GM12878 (cell line): Measurements from ENCODE around the gene ZBTB38. TPM values are rescaled to one million over a fixed set of nuclear protein-coding genes. Genes with fewer than 3 reads are reported as not detected.

ENCODE experiments used
- ATAC-seq: fragments of 200-7000 bp; cut with Tn5 transposase; 3 replicates; pipeline ENCODE4 v1.9.1; 2020; ENCODE audit warnings: mild to moderate bottlenecking, moderate library complexity
- BruUV-seq: library from RNA; stranded (reverse); fragments of 400-500 nt; replicated peaks from 2 replicates; lab custom pipeline; 2021; lab: Mats Ljungman, UMichigan
- CTCF ChIA-PET: fragments of 300-600 bp; sonication (Branson Sonifier 250); formaldehyde crosslinking; extraction: SDS; loops from one replicate; lab custom pipeline; 2021; ENCODE audit warnings: inconsistent platforms; lab: Yijun Ruan, JAX
- POLR2A ChIA-PET: fragments of 350-600 bp; formaldehyde crosslinking; extraction: SDS; loops from one replicate; lab custom pipeline; 2021; ENCODE audit warnings: inconsistent platforms; lab: Charles Lee
- RAD21 ChIA-PET: fragments of 300-600 bp; sonication (Branson Sonifier 250); formaldehyde crosslinking; loops from one replicate; lab custom pipeline; 2023; ENCODE audit warnings: antibody characterized with exemption; ENCODE audit not compliant: unreplicated experiment; lab: Charles Lee
- SMC1A ChIA-PET: fragments of 300-600 bp; sonication (Branson Sonifier 250); formaldehyde crosslinking; loops from one replicate; lab custom pipeline; 2023; ENCODE audit not compliant: unreplicated experiment, uncharacterized antibody; lab: Charles Lee
- DNase-seq: peaks from one replicate; pipeline ENCODE4 v3.0.0-alpha.2; 2011; ENCODE audit warnings: low read depth, low spot score
- FAIRE-seq: peaks from 3 replicates; lab custom pipeline; 2011; peaks lifted over from hg19 to GRCh38; lab: Jason Lieb, UNC
- H2AFZ ChIP-seq: 2 replicates; pipeline ENCODE4 v1.6.0; 2011; ENCODE audit warnings: low read depth, low read length, control low read depth; ENCODE audit not compliant: control insufficient read depth
- H3K27ac ChIP-seq: 2 replicates; pipeline ENCODE4 v1.5.1; 2011; ENCODE audit warnings: control low read depth; ENCODE audit not compliant: control insufficient read depth, insufficient read depth
- H3K27me3 ChIP-seq, 2 experiments: replicated peaks in 1 of 2; 2 replicates each; pipeline versions ENCODE4 v1.6.0 to v1.6.1; 2011; ENCODE audit warnings: low read length in 1 of 2; ENCODE audit not compliant: control insufficient read depth in 2 of 2, insufficient read depth in 2 of 2
- H3K36me3 ChIP-seq, 2 experiments: 2 replicates each; pipeline ENCODE4 v1.5.1; 2011; ENCODE audit warnings: low read length in 1 of 2; ENCODE audit not compliant: control insufficient read depth in 2 of 2, insufficient read depth in 2 of 2
- H3K4me1 ChIP-seq: 2 replicates; pipeline ENCODE4 v1.6.1; 2011; ENCODE audit warnings: mild to moderate bottlenecking, low read length, moderate library complexity, mixed read lengths; ENCODE audit not compliant: control insufficient read depth, insufficient read depth
- H3K4me2 ChIP-seq: 2 replicates; pipeline ENCODE4 v1.6.0; 2011; ENCODE audit warnings: control low read depth; ENCODE audit not compliant: control insufficient read depth, insufficient read depth
- H3K4me3 ChIP-seq: fragments of 200-600 bp; sonication (generic); 2 replicates; pipeline ENCODE4 v1.5.1; 2016
- H3K79me2 ChIP-seq: 2 replicates; pipeline ENCODE4 v1.6.0; 2011; ENCODE audit warnings: low read length; ENCODE audit not compliant: control insufficient read depth, insufficient read depth
- H3K9ac ChIP-seq: 2 replicates; pipeline ENCODE4 v1.8.0; 2011; ENCODE audit warnings: low read length, control low read depth, mixed read lengths; ENCODE audit not compliant: control insufficient read depth, insufficient read depth
- H3K9me3 ChIP-seq: replicated peaks from 3 replicates; pipeline ENCODE4 v1.5.1; 2011; ENCODE audit warnings: mild to moderate bottlenecking, low read length; ENCODE audit not compliant: control insufficient read depth, insufficient read depth
- H4K20me1 ChIP-seq: 2 replicates; pipeline ENCODE4 v1.6.0; 2011; ENCODE audit not compliant: control insufficient read depth, insufficient read depth
- ATF7 ChIP-seq: fragments of 450-650 bp; IDR thresholded peaks from 2 replicates; pipeline ENCODE4 v1.6.1; 2016; ENCODE audit warnings: low read depth, mild to moderate bottlenecking
- BMI1 ChIP-seq: fragments of 450-650 bp; IDR thresholded peaks from 2 replicates; pipeline ENCODE4 v1.6.1; 2016; ENCODE audit warnings: mild to moderate bottlenecking, moderate library complexity, borderline replicate concordance
- CHD4 ChIP-seq: fragments of 200-600 bp; sonication (generic); IDR thresholded peaks from 2 replicates; pipeline ENCODE4 v1.6.1; 2016; ENCODE audit warnings: mild to moderate bottlenecking
- EP300 ChIP-seq, 2 experiments: fragments of 150-350 bp in 1 of 2; IDR thresholded peaks; 2 replicates each; pipeline ENCODE4 v1.6.1; 2011 to 2012; ENCODE audit warnings: low read depth in 2 of 2, low read length in 2 of 2, borderline replicate concordance in 1 of 2, improper control_type of control experiment in 1 of 2, inconsistent platforms in 1 of 2; ENCODE audit not compliant: control insufficient read depth in 1 of 2
- JUNB ChIP-seq: IDR thresholded peaks from 2 replicates; pipeline ENCODE4 v1.6.1; 2016; ENCODE audit warnings: antibody characterized with exemption, mild to moderate bottlenecking
- LARP7 ChIP-seq: fragments of 450-650 bp; IDR thresholded peaks from 2 replicates; pipeline ENCODE4 v1.6.1; 2017; ENCODE audit warnings: mild to moderate bottlenecking
- MAX ChIP-seq: IDR thresholded peaks from 2 replicates; pipeline ENCODE4 v1.6.1; 2012; ENCODE audit warnings: low read depth, low read length, improper control_type of control experiment
- MLLT1 ChIP-seq: fragments of 450-650 bp; IDR thresholded peaks from 2 replicates; pipeline ENCODE4 v1.6.1; 2016; ENCODE audit warnings: mild to moderate bottlenecking
- NFIC ChIP-seq: IDR thresholded peaks from 2 replicates; pipeline ENCODE4 v1.6.1; 2012; ENCODE audit warnings: low read depth, mild to moderate bottlenecking, inconsistent platforms, low read length, moderate library complexity
- NR2F1 ChIP-seq: fragments of 450-650 bp; conservative IDR thresholded peaks from 2 replicates; pipeline ENCODE4 v1.6.1; 2017; ENCODE audit warnings: mild to moderate bottlenecking
- POLR2A ChIP-seq: IDR thresholded peaks from 2 replicates; pipeline ENCODE4 v1.6.1; 2011; ENCODE audit warnings: low read depth, mild to moderate bottlenecking, low read length
- RELB ChIP-seq: fragments of 450-650 bp; IDR thresholded peaks from 2 replicates; pipeline ENCODE4 v1.6.1; 2017; ENCODE audit warnings: low read depth, mild to moderate bottlenecking, moderate library complexity
- SP1 ChIP-seq: IDR thresholded peaks from one replicate; pipeline ENCODE4 v1.6.1; 2011; ENCODE audit warnings: low read depth, low read length
- ZNF384 ChIP-seq: IDR thresholded peaks from 2 replicates; pipeline ENCODE4 v1.6.1; 2012; ENCODE audit warnings: low read depth, mild to moderate bottlenecking, low read length, improper control_type of control experiment, borderline replicate concordance
- WGBS: methylation state at CpG from one replicate; pipeline ENCODE4 v1.1.6; 2016; ENCODE audit warnings: low lambda C conversion rate; ENCODE audit not compliant: insufficient replicate concordance, insufficient coverage; ENCODE audit errors: missing lambda C conversion rate; 5-methylcytosine and 5-hydroxymethylcytosine counted together
- in situ Hi-C: fragments of 300-500 bp; cut with MboI; formaldehyde crosslinking; loops from 9 replicates; pipeline ENCODE4 v1.14.3; 2018; ENCODE audit warnings: mixed read lengths
- intact Hi-C: fragments of 100-400 bp; cut with micrococcal nuclease; formaldehyde crosslinking; loops from one replicate; pipeline ENCODE4 v1.14.2; 2022; ENCODE audit not compliant: unreplicated experiment
- polyA plus RNA-seq, 11 experiments: library from polyadenylated mRNA; depleted of rRNA in 4 of 11; unstranded in 6 of 11; stranded (reverse) in 5 of 11; fragments of >200 nt; fragmentation: Nextera tagmentation in 4 of 11; fragmentation: Illumina TruSeq in 1 of 11; extraction: Ambion mirVana in 4 of 11; extraction: Trizol in 1 of 11; gene quantifications; 1 replicate in 1 of 11; 2 replicates in 10 of 11; pipeline versions ENCODE4 v1.2.1 to v1.2.3, GENCODE V29; 2011 to 2016; ENCODE audit warnings: inconsistent platforms in 2 of 11, missing spikeins in 2 of 11, low read depth in 1 of 11
- total RNA-seq, 4 experiments: library from RNA; depleted of rRNA in 3 of 4; stranded (reverse); fragments of >200 nt in 3 of 4; fragmentation: Illumina TruSeq in 1 of 4; extraction: Trizol in 1 of 4; gene quantifications; 2 replicates each; pipeline versions ENCODE4 v1.2.1 to v1.2.3, GENCODE V29; 2013 to 2021

The ZBTB38 gene
- total and polyA plus RNA-seq, 10 of the 15 experiments (the other 5 are each of a cell fraction or from before 2014, with no cell fraction given), result 34.2 to 115 (median 88.6) TPM

- no TSS peak for BruUV-seq
- in situ Hi-C loops, result no loop called here
- H3K36me3 ChIP-seq, result no peaks in the 10 kb centered on the region
- SMC1A ChIA-PET, result interaction anchor here (0.7 to 19.8 kb wide), 18 partner anchors 9 to 84 kb away, joined by 3 to 573 read pairs (median 9); no protein-coding TSS in a partner anchor
- intact Hi-C loops, result no loop called here
- DNase-seq (no peak), FAIRE-seq (no peak), ATAC-seq (peak; percentile 41)
- CTCF ChIA-PET, result interaction anchor here (0.7 to 6.6 kb wide), 23 partner anchors 8 to 84 kb away, joined by 3 to 56 read pairs (median 7); no protein-coding TSS in a partner anchor
- no peaks in the 10 kb centered on the region for H3K9me3 ChIP-seq
- H3K4me3 ChIP-seq, result peak overlapping the region; percentile 66
- H3K4me2 ChIP-seq, result peak overlapping the region; percentile 95
- H3K27ac ChIP-seq, result peak overlapping the region; percentile 94
- peak overlapping the region; percentile 76 for H3K9ac ChIP-seq
- no peaks in the 10 kb centered on the region for H4K20me1 ChIP-seq
- peaks cover 18% of the 10 kb centered on the region for H3K4me1 ChIP-seq
- TF ChIP-seq MLLT1 (0 out of 2 replicates have a peak, but pooled peaks have one; percentile 67), LARP7 (peak; percentile 33; the same call in 1 of the 2 replicates), ZNF384 (peak; percentile 78), ATF7 (0 out of 2 replicates have a peak, but pooled peaks have one; percentile 15), NR2F1 (peak; percentile 70), SP1 (no peak), EP300 (IDR thresholded peaks at IDR 0.05; ENCODE audit: borderline replicate concordance in 1 of 2, control insufficient read depth in 1 of 2, low read depth in 2 of 2, low read length in 2 of 2) (0 out of 4 replicates have a peak, but pooled peaks of 1 of the 2 experiments have one; percentile 18), CHD4 (no peak), MAX (no peak), POLR2A (peak; percentile 35; the same call in 1 of the 2 replicates), NFIC (0 out of 2 replicates have a peak, but pooled peaks have one; percentile 10), RELB (0 out of 2 replicates have a peak, but pooled peaks have one; percentile 17), JUNB (no peak), BMI1 (0 out of 2 replicates have a peak, but pooled peaks have one; percentile 6)
- WGBS, result 2% methylated on average over 6 of the region's 6 CpGs
- H2AFZ ChIP-seq, result peak overlapping the region; percentile 72
- H3K79me2 ChIP-seq, result peaks cover 96% of the 10 kb centered on the region
- H3K27me3 ChIP-seq, result no peaks in the 10 kb centered on the region
- RAD21 ChIA-PET, result interaction anchor here (0.7 to 14.4 kb wide), 19 partner anchors 8 to 191 kb away, joined by 3 to 387 read pairs (median 6); no protein-coding TSS in a partner anchor
- POLR2A ChIA-PET, result interaction anchor here (0.7 to 18.5 kb wide), 13 partner anchors 9 to 77 kb away, joined by 3 to 453 read pairs (median 8); no protein-coding TSS in a partner anchor
Measured at GRCh38 chr3:141388823-141389621, 20.7 kb downstream of the ZBTB38 start.
